NAMALWA (cell line): ENCODE data around the gene DGCR2.
"Not testable (repeated sequence)": the region's sequence is repeated elsewhere in the genome, so short reads cannot be mapped to it uniquely, and the experiment has no call there.

ENCODE experiments used
- DNase-seq: peaks from one replicate; pipeline ENCODE4 v3.0.0-alpha.2; 2015; ENCODE audit warnings: low spot score

The DGCR2 gene

DNA sequence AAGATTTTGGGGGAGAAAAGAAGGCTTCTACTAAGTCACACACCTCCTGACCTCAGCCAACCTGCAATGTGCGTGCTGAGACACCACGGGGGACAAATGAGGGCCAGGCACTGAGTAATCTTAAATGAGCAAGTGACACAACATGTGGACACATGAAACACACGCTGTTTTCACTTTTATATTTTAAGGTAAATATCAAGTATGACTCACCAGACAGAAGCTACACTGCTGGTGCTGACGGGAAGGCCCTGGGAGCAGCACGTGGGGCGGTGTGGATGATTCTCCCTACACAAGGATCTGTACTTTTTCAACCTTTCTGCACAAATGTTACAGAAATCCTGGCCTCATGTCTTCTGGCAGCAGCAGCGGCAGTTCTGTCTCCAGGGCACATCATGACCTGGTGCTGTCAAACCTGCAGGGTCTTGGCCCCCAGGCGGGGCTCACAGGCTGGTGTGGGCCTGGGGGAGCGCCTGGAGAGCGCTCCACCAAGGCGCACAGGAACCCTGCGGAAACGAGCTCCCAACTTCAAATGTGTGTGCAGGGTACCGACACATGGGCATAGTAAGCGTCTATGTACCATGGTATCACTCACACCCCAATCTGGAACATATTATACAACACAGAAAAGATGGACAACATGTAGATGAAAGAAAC, 61.7 kb downstream of the DGCR2 start:
- no peak for DNase-seq

DNA sequence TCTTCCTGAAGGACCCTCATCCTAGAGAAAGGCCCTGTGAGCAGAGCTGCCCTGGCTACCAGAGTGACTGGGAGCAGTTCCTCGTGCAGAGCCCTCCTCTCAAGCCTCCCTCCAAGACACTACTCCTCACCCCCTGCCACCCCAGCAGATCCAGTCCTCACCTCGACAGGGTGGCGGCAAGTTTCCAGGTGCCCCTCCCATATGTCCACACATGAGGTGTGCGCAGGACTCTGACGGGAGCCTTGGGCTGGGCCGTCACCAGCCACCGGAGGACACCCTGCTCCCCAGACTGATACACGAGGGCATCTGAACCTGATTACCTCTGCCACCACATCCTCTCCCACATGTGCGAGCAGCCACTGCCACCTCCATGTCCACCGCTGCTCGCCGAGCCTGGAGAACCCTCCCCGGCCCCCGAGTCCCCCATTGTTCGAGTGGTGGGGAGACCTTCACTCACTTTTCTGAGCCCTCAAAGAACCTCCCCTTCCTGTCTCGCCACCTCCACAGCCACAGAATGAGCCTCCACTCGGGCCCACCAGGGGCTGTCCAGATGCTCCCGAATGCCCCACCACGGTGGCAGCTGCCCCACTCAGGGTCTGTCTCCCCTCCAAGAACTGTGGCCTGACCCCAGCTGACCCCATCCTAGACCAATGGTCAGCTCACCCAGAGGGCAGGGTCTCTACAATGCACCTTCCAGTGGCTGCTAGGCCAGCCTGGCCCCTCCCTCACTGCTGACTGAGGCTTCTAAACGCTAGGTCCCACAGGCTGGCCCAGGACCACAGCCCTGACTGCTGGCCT, 62.5 kb downstream of the DGCR2 start:
- DNase-seq = no peak

- DNase-seq = no peak
These were observed 63.3 kb downstream of the DGCR2 start for GRCh38 chr22:19058713-19059451.

- DNase-seq = no peak
These were observed 64.2 kb downstream of the DGCR2 start for GRCh38 chr22:19057999-19058491.

- DNase-seq = no peak
These were observed 64.7 kb downstream of the DGCR2 start for GRCh38 chr22:19057539-19057938.

DNA sequence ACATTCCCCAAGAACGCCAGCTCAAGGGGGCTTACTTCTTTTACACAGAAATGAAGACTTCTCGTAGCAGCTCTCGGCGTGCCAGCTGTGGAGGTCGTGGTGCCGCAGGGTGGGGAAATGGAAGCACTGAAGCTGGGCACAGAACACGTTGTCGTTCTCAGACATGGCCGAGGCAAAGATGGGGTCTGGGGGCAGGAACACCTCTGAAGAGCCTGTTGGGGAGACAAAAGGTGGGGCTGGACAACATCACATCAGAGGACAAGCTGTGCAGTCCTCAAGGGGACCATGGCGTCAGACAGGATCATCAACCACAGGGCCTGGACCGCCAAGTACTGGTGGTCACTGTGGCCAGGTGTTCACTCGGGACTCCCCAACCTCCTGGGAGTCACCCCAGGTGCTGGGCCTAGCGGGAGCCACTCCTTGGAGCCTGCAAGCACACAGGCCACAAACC, 65.2 kb downstream of the DGCR2 start:
- DNase-seq = no peak

DNA sequence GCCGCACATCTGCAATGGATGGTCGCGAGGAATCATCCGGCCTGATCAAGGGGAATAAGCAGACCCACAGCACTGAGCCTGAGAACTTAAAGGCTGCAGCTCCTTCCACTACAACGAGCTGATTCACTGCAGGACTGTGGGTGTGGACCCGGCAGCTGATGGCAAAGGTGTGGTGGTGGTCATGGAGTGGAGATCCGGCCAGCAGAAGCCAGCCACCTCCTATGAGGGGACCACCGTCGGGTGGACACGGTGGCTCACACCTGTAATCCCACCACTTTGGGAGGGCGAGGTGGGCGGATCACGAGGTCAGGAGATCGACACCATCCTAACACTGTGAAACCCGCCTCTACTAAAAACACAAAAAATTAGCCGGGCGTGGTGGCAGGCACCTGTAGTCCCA, 66.4 kb downstream of the DGCR2 start:
- no peak for DNase-seq

DNA sequence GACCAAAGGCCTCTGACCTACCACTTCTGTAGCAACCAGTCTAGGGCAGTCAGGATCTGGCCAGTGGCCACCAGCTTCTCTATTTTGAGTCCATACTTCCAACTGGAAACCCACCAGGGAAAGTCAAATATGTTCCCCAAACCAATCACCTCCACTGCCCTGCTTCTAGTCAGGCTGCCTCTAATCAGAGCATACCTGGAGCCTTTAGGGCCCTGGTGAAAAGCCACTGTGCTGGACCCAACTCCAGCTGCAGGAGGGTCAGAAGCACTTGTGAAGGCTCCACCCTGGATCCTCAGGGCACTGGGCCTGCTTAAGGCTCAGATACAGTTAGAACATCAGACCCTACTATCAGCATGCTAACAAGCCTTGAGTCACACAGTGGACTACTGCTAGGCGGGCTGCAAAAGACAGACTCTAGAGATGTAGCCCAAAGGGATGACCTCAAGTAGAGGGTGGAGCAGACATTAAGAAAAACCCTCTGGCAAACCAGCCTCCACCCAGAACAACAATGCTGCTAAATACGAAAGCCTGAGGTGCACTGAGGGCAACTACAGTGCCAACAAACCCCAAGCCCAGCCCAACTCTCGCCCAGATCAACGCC, 69.2 kb downstream of the DGCR2 start:
- no peak for DNase-seq

- no peak for DNase-seq
These were observed 70.7 kb downstream of the DGCR2 start for GRCh38 chr22:19051381-19052072.

GRCh38 chr22:19050847-19051246, 71.4 kb downstream of the DGCR2 start:
- DNase-seq = not testable (repeated sequence)

DNA sequence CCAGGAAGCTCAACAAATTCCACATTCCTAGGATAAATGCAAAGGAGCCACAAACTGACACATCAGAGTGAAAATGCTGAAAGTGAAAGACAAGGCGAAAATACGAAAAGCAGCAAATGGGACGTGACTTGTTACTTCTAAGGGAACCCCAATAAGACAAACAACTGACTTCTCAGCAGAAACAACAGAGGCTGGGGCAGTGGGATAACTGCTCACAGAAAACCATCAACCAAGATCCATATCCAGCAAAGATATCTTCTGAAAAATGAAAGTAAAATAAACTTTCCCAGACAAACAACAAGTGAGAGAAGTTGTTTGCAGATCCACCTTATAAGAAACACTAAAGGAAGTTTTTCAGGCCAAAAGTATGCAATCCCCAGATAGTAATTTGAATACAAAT, 72.1 kb downstream of the DGCR2 start:
- no peak for DNase-seq

DNA sequence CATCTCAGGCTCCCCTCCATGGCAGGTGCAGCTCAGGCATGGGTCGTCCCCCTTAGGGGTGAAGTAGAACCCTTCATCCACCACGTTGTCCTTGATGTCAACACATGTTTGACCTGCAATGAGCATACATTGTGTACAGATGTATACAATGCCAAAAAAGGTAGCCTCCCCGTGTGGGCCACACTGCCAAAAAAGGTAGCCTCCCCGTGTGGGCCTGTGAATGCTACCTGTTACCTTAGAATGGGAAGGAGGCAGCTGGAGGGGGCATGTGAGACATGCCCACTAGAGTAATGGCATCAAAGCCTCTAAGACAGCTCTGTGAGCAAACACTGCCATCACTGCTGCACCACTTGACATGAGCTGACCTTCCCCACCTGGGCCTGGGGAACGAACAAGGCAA, 73.7 kb downstream of the DGCR2 start:
- no peak for DNase-seq

- DNase-seq = no peak
These were observed 74.2 kb downstream of the DGCR2 start for GRCh38 chr22:19047993-19048392.

- DNase-seq = no peak
These were observed 75.2 kb downstream of the DGCR2 start for GRCh38 chr22:19046719-19047609.

GRCh38 chr22:19046287-19046686, 75.9 kb downstream of the DGCR2 start:
- DNase-seq = no peak

- DNase-seq = no peak
These were observed 77.1 kb downstream of the DGCR2 start for GRCh38 chr22:19045094-19045493.

GRCh38 chr22:19044381-19044780, 77.8 kb downstream of the DGCR2 start:
- no peak for DNase-seq

- DNase-seq = no peak
These were observed 78.8 kb downstream of the DGCR2 start for GRCh38 chr22:19043121-19044085.
